ENCODE measurements around the gene GTF2I.
"Not testable (repeated sequence)": the region's sequence is repeated elsewhere in the genome, so short reads cannot be mapped to it uniquely, and the experiment has no call there.

DNA sequence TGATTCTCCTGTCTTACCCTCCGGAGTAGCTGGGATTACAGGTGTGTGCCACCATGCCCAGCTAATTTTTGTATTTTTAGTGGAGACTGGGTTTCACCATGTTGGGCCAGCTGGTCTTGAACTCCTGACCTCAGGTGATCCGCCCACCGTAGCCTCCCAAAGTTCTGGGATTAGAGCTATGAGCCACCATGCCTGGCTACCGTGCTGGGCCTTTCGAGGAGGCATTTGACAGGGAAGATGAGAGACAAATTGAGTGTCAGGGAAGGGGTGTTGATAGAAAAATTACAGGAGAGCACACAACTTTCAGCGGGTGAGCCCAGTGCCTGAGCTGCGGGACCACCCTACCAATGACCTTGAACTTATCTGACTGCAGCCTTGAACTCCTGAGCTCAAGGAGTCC is 112.5 kb downstream of the GTF2I start:
- TF ChIP-seq, protein P1, sequence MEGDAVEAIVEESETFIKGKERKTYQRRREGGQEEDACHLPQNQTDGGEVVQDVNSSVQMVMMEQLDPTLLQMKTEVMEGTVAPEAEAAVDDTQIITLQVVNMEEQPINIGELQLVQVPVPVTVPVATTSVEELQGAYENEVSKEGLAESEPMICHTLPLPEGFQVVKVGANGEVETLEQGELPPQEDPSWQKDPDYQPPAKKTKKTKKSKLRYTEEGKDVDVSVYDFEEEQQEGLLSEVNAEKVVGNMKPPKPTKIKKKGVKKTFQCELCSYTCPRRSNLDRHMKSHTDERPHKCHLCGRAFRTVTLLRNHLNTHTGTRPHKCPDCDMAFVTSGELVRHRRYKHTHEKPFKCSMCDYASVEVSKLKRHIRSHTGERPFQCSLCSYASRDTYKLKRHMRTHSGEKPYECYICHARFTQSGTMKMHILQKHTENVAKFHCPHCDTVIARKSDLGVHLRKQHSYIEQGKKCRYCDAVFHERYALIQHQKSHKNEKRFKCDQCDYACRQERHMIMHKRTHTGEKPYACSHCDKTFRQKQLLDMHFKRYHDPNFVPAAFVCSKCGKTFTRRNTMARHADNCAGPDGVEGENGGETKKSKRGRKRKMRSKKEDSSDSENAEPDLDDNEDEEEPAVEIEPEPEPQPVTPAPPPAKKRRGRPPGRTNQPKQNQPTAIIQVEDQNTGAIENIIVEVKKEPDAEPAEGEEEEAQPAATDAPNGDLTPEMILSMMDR (IDR thresholded peaks at IDR 0.05): not testable (repeated sequence)
- TF ChIP-seq EZH2phosphoT487 (IDR thresholded peaks at IDR 0.05): not testable (repeated sequence)
